ENCODE results near the gene SLC39A10.

SLC39A10 gene

GRCh38 chr2:195697681-195698220 is 40.7 kb downstream of the SLC39A10 start:
- no peak for DNase-seq
- TF ChIP-seq POLR2A (IDR thresholded peaks at IDR 0.05; ENCODE audit: low read length) = no peak
- no peak for TF ChIP-seq GATA1 (IDR thresholded peaks at IDR 0.05; ENCODE audit: low read depth, low read length)

- TF ChIP-seq POLR2A (IDR thresholded peaks at IDR 0.05; ENCODE audit: low read length) (no peak), GATA1 (IDR thresholded peaks at IDR 0.05; ENCODE audit: low read depth, low read length) (no peak)
- DNase-seq = no peak
Observed at GRCh38 chr2:195700480-195700879, 43.5 kb downstream of the SLC39A10 start.

DNA sequence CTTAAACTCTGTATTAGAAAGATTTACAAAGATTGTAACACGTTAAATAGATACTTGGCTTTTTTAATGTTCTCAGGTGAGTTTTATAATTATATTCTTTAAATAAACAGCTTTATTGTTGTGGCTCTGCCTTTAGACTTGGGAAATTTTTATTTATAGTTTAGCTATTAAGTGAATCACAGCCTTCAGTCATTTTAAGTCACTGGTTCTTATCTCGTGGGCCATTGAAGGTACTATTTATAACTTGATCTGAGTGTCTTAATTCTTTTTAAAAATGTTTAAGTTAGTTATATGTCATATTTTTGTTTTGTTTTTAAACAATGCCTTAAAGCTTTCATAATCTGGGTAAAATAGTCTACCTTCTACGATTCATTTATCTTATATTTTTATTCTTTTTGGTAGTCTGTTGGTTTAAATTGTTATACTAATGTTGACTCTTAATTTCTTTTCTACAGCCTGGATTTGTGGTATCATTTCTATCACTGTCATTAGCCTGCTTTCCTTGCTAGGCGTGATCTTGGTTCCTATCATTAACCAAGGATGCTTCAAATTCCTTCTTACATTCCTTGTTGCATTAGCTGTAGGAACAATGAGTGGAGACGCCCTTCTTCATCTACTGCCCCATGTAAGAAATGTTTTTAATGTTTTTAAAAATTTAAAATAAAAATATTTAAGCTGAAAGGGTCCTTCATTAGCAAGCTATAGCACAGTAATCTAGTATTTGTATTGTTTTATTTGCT is 49.3 kb downstream of the SLC39A10 start:
- TF ChIP-seq POLR2A (IDR thresholded peaks at IDR 0.05; ENCODE audit: low read length) (no peak), GATA1 (IDR thresholded peaks at IDR 0.05; ENCODE audit: low read depth, low read length) (no peak)
- no peak for DNase-seq

DNA sequence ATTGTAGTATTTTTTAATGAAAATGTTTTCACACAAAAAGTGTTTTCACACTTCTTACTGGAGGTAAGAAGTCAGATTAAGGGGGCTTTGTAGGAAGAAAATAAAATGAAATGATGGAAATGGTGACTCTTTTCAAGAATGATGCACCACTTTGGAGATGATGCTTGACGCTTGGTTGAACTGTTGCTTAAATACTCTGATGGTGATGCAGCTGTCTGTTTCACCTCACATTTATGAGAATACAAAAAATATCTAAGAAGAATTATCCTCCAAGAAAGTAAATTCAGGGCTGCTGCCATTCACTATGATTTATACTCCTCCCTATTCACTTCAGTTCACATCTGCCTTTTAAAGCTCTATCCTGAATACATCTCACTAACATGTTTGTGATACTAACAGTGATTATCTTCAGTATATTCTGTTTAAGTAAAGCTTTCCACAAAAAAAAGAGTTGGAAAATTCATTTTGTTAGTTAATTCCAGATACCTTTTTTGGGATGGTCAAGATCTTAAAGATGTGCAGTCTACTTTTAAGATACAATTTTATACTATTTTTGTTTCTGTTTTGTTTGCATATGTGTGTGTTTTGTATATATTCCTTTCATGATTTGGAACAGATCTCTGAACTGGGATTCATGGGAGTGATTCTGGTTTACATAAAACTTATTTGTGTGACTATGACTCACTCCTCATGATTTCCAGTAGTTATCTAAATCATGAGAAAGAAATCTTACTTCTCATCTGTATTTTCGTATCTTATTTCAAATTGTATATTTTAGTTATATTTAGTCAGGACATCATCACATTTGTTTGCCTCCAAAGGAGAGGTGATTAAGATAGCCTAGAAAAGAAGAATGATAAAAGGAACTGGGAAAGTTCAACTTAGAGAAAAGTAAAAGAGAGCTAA is 53.1 kb downstream of the SLC39A10 start:
- TF ChIP-seq POLR2A (IDR thresholded peaks at IDR 0.05; ENCODE audit: low read length) (no peak), GATA1 (IDR thresholded peaks at IDR 0.05; ENCODE audit: low read depth, low read length) (no peak)
- DNase-seq = no peak

GRCh38 chr2:195711478-195711877 is 54.5 kb downstream of the SLC39A10 start:
- TF ChIP-seq GATA1 (IDR thresholded peaks at IDR 0.05; ENCODE audit: low read depth, low read length) (no peak), POLR2A (IDR thresholded peaks at IDR 0.05; ENCODE audit: low read length) (no peak)
- no peak for DNase-seq

GRCh38 chr2:195716466-195716865 is 59.4 kb downstream of the SLC39A10 start:
- no peak for DNase-seq
- no peak for TF ChIP-seq GATA1 (IDR thresholded peaks at IDR 0.05; ENCODE audit: low read depth, low read length)
- no peak for TF ChIP-seq POLR2A (IDR thresholded peaks at IDR 0.05; ENCODE audit: low read length)

- TF ChIP-seq POLR2A (IDR thresholded peaks at IDR 0.05; ENCODE audit: low read length) (no peak), GATA1 (IDR thresholded peaks at IDR 0.05; ENCODE audit: low read depth, low read length) (no peak)
Observed at GRCh38 chr2:195721042-195721441, 64.0 kb downstream of the SLC39A10 start.

GRCh38 chr2:195722075-195722474 is 65.0 kb downstream of the SLC39A10 start:
- TF ChIP-seq GATA1 (IDR thresholded peaks at IDR 0.05; ENCODE audit: low read depth, low read length) (no peak), POLR2A (IDR thresholded peaks at IDR 0.05; ENCODE audit: low read length) (no peak)
- DNase-seq = no peak

More at GRCh38 chr2:195721042-195721441, 64.0 kb downstream of the SLC39A10 start:
- no peak for DNase-seq

DNA sequence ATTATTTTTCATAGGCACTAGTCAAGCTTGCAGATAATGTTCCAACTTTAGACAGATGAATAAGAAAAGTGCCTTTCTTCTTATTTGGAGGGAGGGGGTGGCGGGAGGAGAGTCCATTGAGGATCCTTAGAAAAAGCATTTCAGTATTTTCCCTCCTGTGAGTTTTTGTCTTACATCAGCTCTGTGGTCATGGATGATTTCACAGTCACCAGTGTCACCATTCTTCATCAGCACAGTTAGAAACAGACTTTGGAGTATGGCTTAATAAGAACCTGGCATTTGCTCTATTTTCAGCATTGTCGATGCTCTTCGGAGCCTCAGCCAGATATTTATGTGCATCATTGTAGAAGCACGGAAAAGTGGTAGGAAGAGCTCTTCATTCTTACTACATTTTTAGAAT is 70.1 kb downstream of the SLC39A10 start:
- TF ChIP-seq POLR2A (IDR thresholded peaks at IDR 0.05; ENCODE audit: low read length) = no peak
- TF ChIP-seq GATA1 (IDR thresholded peaks at IDR 0.05; ENCODE audit: low read depth, low read length) = no peak
- DNase-seq = no peak

- TF ChIP-seq GATA1 (IDR thresholded peaks at IDR 0.05; ENCODE audit: low read depth, low read length) = no peak
- TF ChIP-seq POLR2A (IDR thresholded peaks at IDR 0.05; ENCODE audit: low read length) = no peak
- DNase-seq = no peak
Observed at GRCh38 chr2:195730912-195731311, 73.9 kb downstream of the SLC39A10 start.

DNA sequence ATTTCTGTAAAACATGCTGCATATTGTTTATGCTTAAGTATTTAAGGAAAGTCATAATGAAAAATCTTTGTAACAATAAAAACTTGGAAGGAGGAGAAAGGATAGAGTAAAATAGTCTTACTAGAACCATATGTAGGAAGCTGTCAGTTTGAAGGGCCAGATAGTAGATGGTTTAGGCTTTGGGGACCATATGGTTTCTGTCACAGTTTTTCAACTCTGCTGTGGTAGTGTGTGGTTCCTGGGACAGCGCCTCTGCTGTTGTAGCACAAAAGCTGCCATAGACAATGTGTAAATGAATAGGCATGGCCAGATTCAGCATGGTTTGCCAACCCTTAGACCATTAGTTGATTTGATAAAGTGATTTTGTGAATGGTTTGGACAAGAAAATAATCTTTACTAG is 75.5 kb downstream of the SLC39A10 start:
- no peak for DNase-seq
- TF ChIP-seq GATA1 (IDR thresholded peaks at IDR 0.05; ENCODE audit: low read depth, low read length) (no peak), POLR2A (IDR thresholded peaks at IDR 0.05; ENCODE audit: low read length) (no peak)

DNA sequence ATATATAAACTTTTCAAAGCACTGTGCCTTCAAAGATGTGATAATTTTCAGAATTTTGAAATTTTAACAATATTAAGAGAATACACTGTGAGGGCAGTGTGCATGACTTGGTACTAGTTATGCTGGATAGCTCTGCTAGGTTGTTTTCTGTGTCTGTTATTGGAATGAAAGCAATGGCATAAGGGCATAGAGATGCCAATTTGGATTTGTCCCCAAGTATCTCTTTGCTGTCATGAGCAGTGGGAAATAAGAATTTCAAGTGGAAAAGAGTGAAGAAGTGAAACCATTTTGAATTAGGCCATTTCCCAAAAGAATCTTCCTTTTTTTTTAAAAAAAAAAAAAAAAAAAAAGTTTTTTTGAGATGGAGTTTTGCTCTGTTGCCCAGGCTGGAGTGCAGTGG is 76.8 kb downstream of the SLC39A10 start:
- TF ChIP-seq POLR2A (IDR thresholded peaks at IDR 0.05; ENCODE audit: low read length) (no peak), GATA1 (IDR thresholded peaks at IDR 0.05; ENCODE audit: low read depth, low read length) (no peak)
- no peak for DNase-seq

- no peak for TF ChIP-seq POLR2A (IDR thresholded peaks at IDR 0.05; ENCODE audit: low read length)
- no peak for TF ChIP-seq GATA1 (IDR thresholded peaks at IDR 0.05; ENCODE audit: low read depth, low read length)
- DNase-seq = no peak
Observed at GRCh38 chr2:195734395-195734794, 77.4 kb downstream of the SLC39A10 start.

- TF ChIP-seq GATA1 (IDR thresholded peaks at IDR 0.05; ENCODE audit: low read depth, low read length) (no peak), POLR2A (IDR thresholded peaks at IDR 0.05; ENCODE audit: low read length) (no peak)
- no peak for DNase-seq
Observed at GRCh38 chr2:195734931-195735330, 77.9 kb downstream of the SLC39A10 start.
